Measurements from ENCODE around the gene STIL. TPM values are rescaled to one million over a fixed set of nuclear protein-coding genes. Genes with fewer than 3 reads are reported as not detected.

The STIL gene
- total RNA-seq, 4 donors from 2014 or later: under 0.01 to 13.0 (median 1.9) TPM

- intact Hi-C loops (cut with DNase I; ENCODE audit: low total_unique reads): no loop called here
- Histone ChIP-seq H3K27ac (no peak overlapping the region), H3K27me3 (no peaks in the 10 kb centered on the region), H3K4me3 (no peak overlapping the region), H3K36me3 (no peaks in the 10 kb centered on the region), H3K9me3 (no peaks in the 10 kb centered on the region), H3K4me1 (no peaks in the 10 kb centered on the region)
- no peak for DNase-seq
- TF ChIP-seq POLR2A (IDR thresholded peaks at IDR 0.05) (no peak), CTCF (IDR thresholded peaks at IDR 0.05) (peak in 3 of 4 experiments; percentile 32 to 69 (median 43))
Observed at GRCh38 chr1:47262787-47263413, 51.0 kb downstream of the STIL start.

- intact Hi-C loops (cut with DNase I; ENCODE audit: low total_unique reads): no loop called here
- DNase-seq: no peak
- H3K36me3 ChIP-seq: no peaks in the 10 kb centered on the region
- H3K4me1 ChIP-seq: no peaks in the 10 kb centered on the region
- H3K9me3 ChIP-seq: no peaks in the 10 kb centered on the region
- no peaks in the 10 kb centered on the region for H3K27me3 ChIP-seq
- H3K4me3 ChIP-seq: no peak overlapping the region
- TF ChIP-seq CTCF (IDR thresholded peaks at IDR 0.05) (no peak), POLR2A (IDR thresholded peaks at IDR 0.05) (no peak)
- H3K27ac ChIP-seq: no peak overlapping the region
Observed at GRCh38 chr1:47257224-47257623, 56.7 kb downstream of the STIL start.

- H3K4me1 ChIP-seq: no peaks in the 10 kb centered on the region
- TF ChIP-seq CTCF (IDR thresholded peaks at IDR 0.05) (no peak), POLR2A (IDR thresholded peaks at IDR 0.05) (no peak)
- intact Hi-C loops (cut with DNase I; ENCODE audit: low total_unique reads): no loop called here
Observed at GRCh38 chr1:47252795-47253194, 61.2 kb downstream of the STIL start.

GRCh38 chr1:47252369-47252768 lies 61.6 kb downstream of the STIL start:
- Histone ChIP-seq H3K27me3 (no peaks in the 10 kb centered on the region), H3K9me3 (no peaks in the 10 kb centered on the region), H3K36me3 (no peaks in the 10 kb centered on the region), H3K4me3 (no peak overlapping the region), H3K27ac (no peak overlapping the region), H3K4me1 (no peaks in the 10 kb centered on the region)
- TF ChIP-seq POLR2A (IDR thresholded peaks at IDR 0.05): no peak
- TF ChIP-seq CTCF (IDR thresholded peaks at IDR 0.05): no peak
- DNase-seq: no peak
- intact Hi-C loops (cut with DNase I; ENCODE audit: low total_unique reads): no loop called here

More at GRCh38 chr1:47252795-47253194, 61.2 kb downstream of the STIL start:
- no peaks in the 10 kb centered on the region for H3K27me3 ChIP-seq
- H3K4me3 ChIP-seq: no peak overlapping the region
- H3K9me3 ChIP-seq: no peaks in the 10 kb centered on the region
- no peak for DNase-seq
- H3K27ac ChIP-seq: no peak overlapping the region
- no peaks in the 10 kb centered on the region for H3K36me3 ChIP-seq

- H3K4me1 ChIP-seq: no peaks in the 10 kb centered on the region
- intact Hi-C loops (cut with DNase I; ENCODE audit: low total_unique reads): no loop called here
Observed at GRCh38 chr1:47249755-47250154, 64.2 kb downstream of the STIL start.

More at GRCh38 chr1:47249755-47250154, 64.2 kb downstream of the STIL start:
- Histone ChIP-seq H3K27me3 (no peaks in the 10 kb centered on the region), H3K36me3 (no peaks in the 10 kb centered on the region), H3K9me3 (no peaks in the 10 kb centered on the region), H3K27ac (no peak overlapping the region), H3K4me3 (no peak overlapping the region)
- DNase-seq: no peak
- TF ChIP-seq POLR2A (IDR thresholded peaks at IDR 0.05): no peak
- TF ChIP-seq CTCF (IDR thresholded peaks at IDR 0.05): no peak
